H9 (cell line): Measurements from ENCODE around the gene PTCD2. TPM values are rescaled to one million over a fixed set of nuclear protein-coding genes. Genes with fewer than 3 reads are reported as not detected.

ENCODE experiments used
- DNase-seq: peaks from one replicate; pipeline ENCODE4 v3.0.0-alpha.2; 2017
- H2AFZ ChIP-seq: one replicate; pipeline ENCODE4 v1.6.1; 2013; ENCODE audit warnings: mild to moderate bottlenecking, low read length, control low read depth, moderate library complexity
- H2AK5ac ChIP-seq: 2 replicates; pipeline ENCODE4 v1.6.1; 2013; ENCODE audit warnings: low read length, control low read depth, mixed read lengths; ENCODE audit not compliant: insufficient read length
- H2BK120ac ChIP-seq: one replicate; pipeline ENCODE4 v1.6.1; 2013; ENCODE audit warnings: low read depth, mild to moderate bottlenecking, low read length, control low read depth, inconsistent platforms; ENCODE audit not compliant: poor library complexity, severe bottlenecking
- H2BK12ac ChIP-seq: 2 replicates; pipeline ENCODE4 v1.6.1; 2013; ENCODE audit warnings: low read length, control low read depth, mixed read lengths, low read depth; ENCODE audit not compliant: insufficient read length
- H2BK15ac ChIP-seq: 2 replicates; pipeline ENCODE4 v1.6.1; 2013; ENCODE audit warnings: low read depth, low read length, control low read depth
- H2BK20ac ChIP-seq: one replicate; pipeline ENCODE4 v1.6.1; 2013; ENCODE audit warnings: low read depth, mild to moderate bottlenecking, low read length, control low read depth, inconsistent platforms; ENCODE audit not compliant: poor library complexity, severe bottlenecking
- H2BK5ac ChIP-seq: 2 replicates; pipeline ENCODE4 v1.6.1; 2013; ENCODE audit warnings: low read length, control low read depth, mixed read lengths; ENCODE audit not compliant: insufficient read length
- H3K14ac ChIP-seq: 2 replicates; pipeline ENCODE4 v1.6.1; 2013; ENCODE audit warnings: low read length, control low read depth; ENCODE audit not compliant: insufficient read depth
- H3K18ac ChIP-seq: 2 replicates; pipeline ENCODE4 v1.6.1; 2013; ENCODE audit warnings: low read depth, mild to moderate bottlenecking, mixed read lengths, low read length, control low read depth; ENCODE audit not compliant: insufficient read length
- H3K23ac ChIP-seq: 2 replicates; pipeline ENCODE4 v1.6.1; 2013; ENCODE audit warnings: low read length, control low read depth, mixed read lengths, low read depth; ENCODE audit not compliant: insufficient read length
- H3K23me2 ChIP-seq: 2 replicates; pipeline ENCODE4 v1.6.1; 2013; ENCODE audit warnings: low read depth, mild to moderate bottlenecking, mixed read lengths, low read length, control low read depth; ENCODE audit not compliant: insufficient read length, poor library complexity, severe bottlenecking
- H3K27ac ChIP-seq: 2 replicates; pipeline ENCODE4 v1.5.1; 2013; ENCODE audit warnings: low read length, control low read depth, mixed read lengths, low read depth; ENCODE audit not compliant: insufficient read length
- H3K27me3 ChIP-seq: 2 replicates; pipeline ENCODE4 v1.6.1; 2013; ENCODE audit warnings: low read length, control low read depth, inconsistent platforms; ENCODE audit not compliant: insufficient read depth
- H3K4ac ChIP-seq: 2 replicates; pipeline ENCODE4 v1.6.1; 2013; ENCODE audit warnings: low read depth, mild to moderate bottlenecking, control low read depth, inconsistent platforms, low read length, moderate library complexity
- H3K4me1 ChIP-seq: 2 replicates; pipeline ENCODE4 v1.6.1; 2013; ENCODE audit warnings: low read length, control low read depth, inconsistent platforms; ENCODE audit not compliant: insufficient read depth
- H3K4me2 ChIP-seq: 2 replicates; pipeline ENCODE4 v1.6.1; 2013; ENCODE audit warnings: low read length, control low read depth, mixed read lengths; ENCODE audit not compliant: insufficient read length, insufficient read depth
- H3K56ac ChIP-seq: 2 replicates; pipeline ENCODE4 v1.6.1; 2013; ENCODE audit warnings: low read depth, mild to moderate bottlenecking, mixed read lengths, low read length, control low read depth; ENCODE audit not compliant: insufficient read length
- H3K79me1 ChIP-seq: 2 replicates; pipeline ENCODE4 v1.6.1; 2013; ENCODE audit warnings: low read depth, mild to moderate bottlenecking, moderate library complexity, low read length, control low read depth, inconsistent platforms; ENCODE audit not compliant: insufficient read depth, poor library complexity, severe bottlenecking
- H3K79me2 ChIP-seq: 2 replicates; pipeline ENCODE4 v1.6.1; 2013; ENCODE audit warnings: low read length, control low read depth, inconsistent platforms; ENCODE audit not compliant: insufficient read depth
- H3K9ac ChIP-seq: 2 replicates; pipeline ENCODE4 v1.6.1; 2013; ENCODE audit warnings: low read length, control low read depth, mixed read lengths; ENCODE audit not compliant: insufficient read length; ENCODE audit errors: extremely low read depth
- H3K9me3 ChIP-seq: one replicate; pipeline ENCODE4 v1.6.1; 2013; ENCODE audit warnings: low read depth, low read length, inconsistent platforms; ENCODE audit not compliant: control insufficient read depth
- H3T11ph ChIP-seq: one replicate; pipeline ENCODE4 v1.6.1; 2013; ENCODE audit warnings: mild to moderate bottlenecking, low read length, control low read depth, inconsistent platforms
- H4K20me1 ChIP-seq: one replicate; pipeline ENCODE4 v1.6.1; 2013; ENCODE audit not compliant: control insufficient read depth, insufficient read length, insufficient read depth
- H4K5ac ChIP-seq: 2 replicates; pipeline ENCODE4 v1.6.1; 2013; ENCODE audit warnings: low read depth, mild to moderate bottlenecking, mixed read lengths, low read length, control low read depth; ENCODE audit not compliant: insufficient read length
- H4K8ac ChIP-seq: replicated peaks from 2 replicates; pipeline ENCODE4 v1.6.1; 2013; ENCODE audit warnings: low read length, control low read depth, mixed read lengths, low read depth; ENCODE audit not compliant: insufficient read length
- H4K91ac ChIP-seq: 2 replicates; pipeline ENCODE4 v1.6.1; 2013; ENCODE audit warnings: low read depth, mild to moderate bottlenecking, moderate library complexity, mixed read lengths, low read length, control low read depth; ENCODE audit not compliant: insufficient read length
- H3K27ac Mint-ChIP-seq, 3 experiments: 2 replicates in 2 of 3; 3 replicates in 1 of 3; pipeline ENCODE4 v1.8.0; 2020 to 2021; ENCODE audit warnings: mixed read lengths in 3 of 3, mild to moderate bottlenecking in 1 of 3, moderate library complexity in 1 of 3
- H3K27me3 Mint-ChIP-seq: 2 replicates; pipeline ENCODE4 v1.8.0; 2021; ENCODE audit warnings: low read depth, mild to moderate bottlenecking, moderate library complexity, mixed read lengths
- H3K36me3 Mint-ChIP-seq, 3 experiments: 2 replicates in 2 of 3; 3 replicates in 1 of 3; pipeline ENCODE4 v1.8.0; 2020 to 2021; ENCODE audit warnings: low read depth in 3 of 3, mixed read lengths in 3 of 3; ENCODE audit not compliant: insufficient read depth in 1 of 3
- H3K4me1 Mint-ChIP-seq, 2 experiments: 2 replicates each; pipeline ENCODE4 v1.8.0; 2020; ENCODE audit warnings: mixed read lengths in 2 of 2
- H3K4me3 Mint-ChIP-seq, 2 experiments: 2 replicates in 1 of 2; 3 replicates in 1 of 2; pipeline ENCODE4 v1.8.0; 2020 to 2021; ENCODE audit warnings: mild to moderate bottlenecking in 2 of 2, mixed read lengths in 2 of 2, moderate library complexity in 1 of 2
- H3K9me3 Mint-ChIP-seq, 2 experiments: 2 replicates in 1 of 2; 3 replicates in 1 of 2; pipeline ENCODE4 v1.8.0; 2020; ENCODE audit warnings: mild to moderate bottlenecking in 2 of 2, mixed read lengths in 2 of 2, moderate library complexity in 1 of 2
- CTCF ChIP-seq: fragments of 200-600 bp; sonication (generic); conservative IDR thresholded peaks from 3 replicates; pipeline ENCODE4 v1.8.0; 2021; ENCODE audit warnings: antibody characterized with exemption, mild to moderate bottlenecking
- WGBS: extraction: QIAGEN DNeasy Blood & Tissue Kit; methylation state at CpG from one replicate; pipeline ENCODE4 v1.1.7; 2013; ENCODE audit warnings: missing lambda C conversion rate, low lambda C conversion rate, mixed read lengths; ENCODE audit not compliant: insufficient read length; ENCODE audit errors: extremely low coverage; 5-methylcytosine and 5-hydroxymethylcytosine counted together
- total RNA-seq: library from RNA; stranded (reverse); gene quantifications from 2 replicates; pipeline ENCODE4 v1.2.1, GENCODE V29; 2021

The PTCD2 gene
- total RNA-seq, 1 experiment from 2014 or later = 12.7 TPM

GRCh38 chr5:72281764-72282499 lies 38.2 kb upstream of the PTCD2 start:
- no peak overlapping the region for H3K4me3 Mint-ChIP-seq
- Histone ChIP-seq H3K4ac (no peak overlapping the region), H3K9ac (no peak overlapping the region), H3K27me3 (no peaks in the 10 kb centered on the region), H2BK20ac (no peak overlapping the region), H2BK12ac (no peak overlapping the region), H2AK5ac (no peak overlapping the region), H4K8ac (no peak overlapping the region), H3K79me1 (no peaks in the 10 kb centered on the region), H3K9me3 (no peaks in the 10 kb centered on the region), H3K56ac (no peak overlapping the region), H3K18ac (no peak overlapping the region), H3K4me2 (no peak overlapping the region), H4K91ac (no peak overlapping the region), H3K79me2 (no peaks in the 10 kb centered on the region), H3K14ac (no peak overlapping the region), H4K5ac (no peak overlapping the region), H3K4me1 (no peaks in the 10 kb centered on the region), H2BK15ac (no peak overlapping the region), H3K23ac (no peak overlapping the region), H3T11ph (no peak overlapping the region), H4K20me1 (no peaks in the 10 kb centered on the region), H3K27ac (no peak overlapping the region), H2BK120ac (no peak overlapping the region), H3K23me2 (no peaks in the 10 kb centered on the region), H2BK5ac (no peak overlapping the region), H2AFZ (no peak overlapping the region)
- peaks cover 0 to 4% of the 10 kb centered on the region in 2 experiments; a peak in 2 of 5 replicates for H3K9me3 Mint-ChIP-seq
- peaks cover 14 to 23% (median 18%) of the 10 kb centered on the region in 3 experiments for H3K36me3 Mint-ChIP-seq
- DNase-seq = no peak
- 0 out of 7 replicates have a peak overlapping the region, but pooled peaks of 1 of the 3 experiments have one; percentile 5 for H3K27ac Mint-ChIP-seq
- WGBS = no CpG with 5 or more reads among the region's 3 CpGs
- no peaks in the 10 kb centered on the region for H3K27me3 Mint-ChIP-seq
- TF ChIP-seq CTCF = no peak
- no peaks in the 10 kb centered on the region for H3K4me1 Mint-ChIP-seq
